B cell (primary cell): Measurements from ENCODE around the gene FBXO30. TPM values are rescaled to one million over a fixed set of nuclear protein-coding genes. Genes with fewer than 3 reads are reported as not detected.

Experiments
- ATAC-seq: fragments of 200-7000 bp; cut with Tn5 transposase; one replicate; pipeline ENCODE4 v1.10.0; 2021; ENCODE audit warnings: low read depth, mild to moderate bottlenecking, moderate number of reproducible peaks, moderate library complexity
- CTCF ChIA-PET: fragments of 350-600 bp; sonication (Branson Sonifier 250); formaldehyde crosslinking; loops from one replicate; lab custom pipeline; 2021; ENCODE audit warnings: antibody characterized with exemption, inconsistent platforms; lab: Charles Lee
- POLR2A ChIA-PET: fragments of 350-600 bp; sonication (Branson Sonifier 250); formaldehyde crosslinking; loops from one replicate; lab custom pipeline; 2021; ENCODE audit warnings: antibody characterized with exemption; lab: Charles Lee
- DNase-seq: peaks from one replicate; pipeline ENCODE4 v3.0.0; 2013
- H2AFZ ChIP-seq: 2 replicates; pipeline ENCODE4 v1.6.1; 2012; ENCODE audit warnings: mild to moderate bottlenecking, low read depth, low read length; ENCODE audit not compliant: insufficient read depth, poor library complexity, severe bottlenecking
- H3K27ac ChIP-seq, 2 donors: 1 replicate in 1 of 2; 2 replicates in 1 of 2; pipeline ENCODE4 v1.5.1; 2012 to 2013; ENCODE audit warnings: low read length in 2 of 2, mild to moderate bottlenecking in 2 of 2, moderate library complexity in 1 of 2
- H3K27me3 ChIP-seq, 4 experiments: fragments of 200-600 bp in 1 of 4; sonication (generic) in 1 of 4; replicated peaks in 1 of 4; 1 replicate in 2 of 4; 2 replicates in 2 of 4; pipeline versions ENCODE4 v1.6.1 to v1.7.0; 2013 to 2016; ENCODE audit warnings: low read length in 3 of 4, mild to moderate bottlenecking in 2 of 4, mixed read lengths in 1 of 4, moderate library complexity in 1 of 4; ENCODE audit not compliant: insufficient read depth in 4 of 4, control insufficient read depth in 3 of 4; ENCODE audit errors: control extremely low read depth in 1 of 4
- H3K36me3 ChIP-seq, 2 experiments: replicated peaks in 1 of 2; 1 replicate in 1 of 2; 2 replicates in 1 of 2; pipeline versions ENCODE4 v1.6.1 to v1.7.1; 2013; ENCODE audit warnings: low read length in 1 of 2; ENCODE audit not compliant: insufficient read depth in 2 of 2, control insufficient read depth in 1 of 2; ENCODE audit errors: control extremely low read depth in 1 of 2, extremely low read depth in 1 of 2
- H3K4me1 ChIP-seq, 2 donors: fragments of 200-600 bp in 1 of 2; sonication (generic) in 1 of 2; 1 replicate in 1 of 2; 2 replicates in 1 of 2; pipeline versions ENCODE4 v1.5.1 to v1.6.1; 2013 to 2017; ENCODE audit warnings: low read length in 2 of 2; ENCODE audit not compliant: control insufficient read depth in 2 of 2, insufficient read depth in 2 of 2
- H3K4me2 ChIP-seq: replicated peaks from 2 replicates; pipeline ENCODE3; 2012; ENCODE audit warnings: mild to moderate bottlenecking, low read depth, low read length; ENCODE audit not compliant: poor library complexity, severe bottlenecking
- H3K4me3 ChIP-seq, 5 experiments: fragments of 200-600 bp in 1 of 5; sonication (generic) in 1 of 5; 1 replicate in 3 of 5; 2 replicates in 2 of 5; pipeline versions ENCODE4 v1.5.1 to v1.7.0; 2011 to 2016; ENCODE audit warnings: low read length in 4 of 5, mild to moderate bottlenecking in 4 of 5, low read depth in 2 of 5, control low read depth in 1 of 5, moderate library complexity in 1 of 5; ENCODE audit not compliant: insufficient read depth in 1 of 5; ENCODE audit errors: control extremely low read depth in 1 of 5, extremely low read depth in 1 of 5
- H3K79me2 ChIP-seq: fragments of 200-600 bp; sonication (generic); one replicate; pipeline ENCODE4 v1.6.0; 2016; ENCODE audit warnings: low read length; ENCODE audit not compliant: control insufficient read depth, insufficient read depth
- H3K9ac ChIP-seq: fragments of 200-600 bp; sonication (generic); 2 replicates; pipeline ENCODE4 v1.6.1; 2017; ENCODE audit warnings: mild to moderate bottlenecking, low read length, moderate library complexity
- H3K9me3 ChIP-seq, 3 donors: one replicate each; pipeline versions ENCODE4 v1.6.1 to v1.7.1; 2013; ENCODE audit warnings: low read length in 2 of 3; ENCODE audit not compliant: control insufficient read depth in 2 of 3, insufficient read depth in 1 of 3; ENCODE audit errors: control extremely low read depth in 1 of 3
- H4K20me1 ChIP-seq: 2 replicates; pipeline ENCODE4 v1.6.0; 2012; ENCODE audit warnings: mild to moderate bottlenecking, low read length; ENCODE audit not compliant: insufficient read depth, control insufficient read depth, poor library complexity, severe bottlenecking
- H3K27ac Mint-ChIP-seq: one replicate; pipeline ENCODE4 v1.8.0; 2021; ENCODE audit warnings: mixed read lengths
- H3K27me3 Mint-ChIP-seq: one replicate; pipeline ENCODE4 v1.8.0; 2021; ENCODE audit warnings: mixed read lengths
- H3K4me1 Mint-ChIP-seq: one replicate; pipeline ENCODE4 v1.8.0; 2021; ENCODE audit warnings: mixed read lengths
- H3K4me3 Mint-ChIP-seq: one replicate; pipeline ENCODE4 v1.8.0; 2021; ENCODE audit warnings: mixed read lengths
- H3K9me3 Mint-ChIP-seq: one replicate; pipeline ENCODE4 v1.8.0; 2022; ENCODE audit warnings: mixed read lengths; ENCODE audit not compliant: insufficient read depth
- EZH2 ChIP-seq: IDR thresholded peaks from 2 replicates; pipeline ENCODE4 v1.6.1; 2012; ENCODE audit warnings: borderline replicate concordance, low read depth, mild to moderate bottlenecking, moderate library complexity, low read length; ENCODE audit not compliant: insufficient read depth, poor library complexity, severe bottlenecking
- WGBS: methylation state at CpG from one replicate; pipeline ENCODE4 v1.1.5; 2013; ENCODE audit warnings: missing lambda C conversion rate; ENCODE audit not compliant: insufficient coverage; 5-methylcytosine and 5-hydroxymethylcytosine counted together
- intact Hi-C: fragments of 100-400 bp; cut with micrococcal nuclease; formaldehyde crosslinking; loops from one replicate; pipeline ENCODE4 v1.10.0; 2022
- polyA plus RNA-seq: library from polyadenylated mRNA; depleted of rRNA; stranded (reverse); fragments of >200 nt; gene quantifications from 2 replicates; pipeline ENCODE4 v1.2.3, GENCODE V29; 2012
- total RNA-seq, 2 donors: library from RNA; stranded (reverse); fragments of 120-200 nt in 1 of 2; gene quantifications; 1 replicate in 1 of 2; 2 replicates in 1 of 2; pipeline versions ENCODE4 v1.2.3 to v1.2.4, GENCODE V29; 2013 to 2022
- TF ChIP-seq, protein P1 (sequence below): fragments of 200-600 bp; IDR thresholded peaks from one replicate; pipeline ENCODE4 v1.8.0; 2022; ENCODE audit warnings: antibody characterized with exemption, mild to moderate bottlenecking

FBXO30 gene
- total and polyA plus RNA-seq, 2 donors (not counting 1 experiment from before 2014, with no cell fraction given) = 0.85 to 9.7 TPM

- Histone ChIP-seq H3K79me2 (no peaks in the 10 kb centered on the region), H3K4me3 (no peak overlapping the region), H3K4me2 (no peak overlapping the region), H3K27me3 (no peaks in the 10 kb centered on the region), H3K4me1 (no peaks in the 10 kb centered on the region), H3K27ac (no peak overlapping the region), H3K9ac (no peak overlapping the region), H3K36me3 (no peaks in the 10 kb centered on the region), H3K9me3 (no peaks in the 10 kb centered on the region), H4K20me1 (no peaks in the 10 kb centered on the region), H2AFZ (no peak overlapping the region)
- H3K27me3 Mint-ChIP-seq = peaks cover 5% of the 10 kb centered on the region
- ChIA-PET POLR2A (no interaction called here), CTCF (no interaction called here)
- no CpG with 5 or more reads among the region's 1 CpG for WGBS
- intact Hi-C loops = no loop called here
- H3K4me3 Mint-ChIP-seq = no peak overlapping the region
- H3K27ac Mint-ChIP-seq = no peak overlapping the region
- DNase-seq (no peak), ATAC-seq (no peak)
- H3K4me1 Mint-ChIP-seq = no peaks in the 10 kb centered on the region
- TF ChIP-seq, protein P1, sequence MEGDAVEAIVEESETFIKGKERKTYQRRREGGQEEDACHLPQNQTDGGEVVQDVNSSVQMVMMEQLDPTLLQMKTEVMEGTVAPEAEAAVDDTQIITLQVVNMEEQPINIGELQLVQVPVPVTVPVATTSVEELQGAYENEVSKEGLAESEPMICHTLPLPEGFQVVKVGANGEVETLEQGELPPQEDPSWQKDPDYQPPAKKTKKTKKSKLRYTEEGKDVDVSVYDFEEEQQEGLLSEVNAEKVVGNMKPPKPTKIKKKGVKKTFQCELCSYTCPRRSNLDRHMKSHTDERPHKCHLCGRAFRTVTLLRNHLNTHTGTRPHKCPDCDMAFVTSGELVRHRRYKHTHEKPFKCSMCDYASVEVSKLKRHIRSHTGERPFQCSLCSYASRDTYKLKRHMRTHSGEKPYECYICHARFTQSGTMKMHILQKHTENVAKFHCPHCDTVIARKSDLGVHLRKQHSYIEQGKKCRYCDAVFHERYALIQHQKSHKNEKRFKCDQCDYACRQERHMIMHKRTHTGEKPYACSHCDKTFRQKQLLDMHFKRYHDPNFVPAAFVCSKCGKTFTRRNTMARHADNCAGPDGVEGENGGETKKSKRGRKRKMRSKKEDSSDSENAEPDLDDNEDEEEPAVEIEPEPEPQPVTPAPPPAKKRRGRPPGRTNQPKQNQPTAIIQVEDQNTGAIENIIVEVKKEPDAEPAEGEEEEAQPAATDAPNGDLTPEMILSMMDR = no peak
- no peak for TF ChIP-seq EZH2
- no peaks in the 10 kb centered on the region for H3K9me3 Mint-ChIP-seq
These were observed 65.0 kb downstream of the FBXO30 start for GRCh38 chr6:145749632-145750031.

DNA sequence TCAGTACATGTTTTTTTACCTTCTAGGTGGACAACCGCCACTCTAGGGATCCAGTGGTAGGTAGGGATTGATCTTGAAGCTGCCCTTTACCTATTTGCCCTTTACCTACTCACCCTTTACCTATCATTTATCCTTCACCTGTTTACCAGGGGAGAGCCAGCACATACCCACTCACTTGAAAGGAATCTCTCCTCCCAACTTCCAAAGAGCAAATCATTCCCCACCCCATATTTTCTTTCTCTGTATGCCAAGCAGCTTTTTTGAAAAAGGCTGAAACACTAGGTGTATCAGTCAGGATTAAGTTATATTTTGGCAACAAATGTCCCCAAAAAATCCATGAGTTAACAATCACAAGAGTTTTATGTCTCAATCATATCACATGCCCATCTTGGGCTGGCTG lies 68.7 kb downstream of the FBXO30 start:
- CTCF ChIA-PET = no interaction called here
- Histone ChIP-seq H3K36me3 (no peaks in the 10 kb centered on the region), H3K4me2 (no peak overlapping the region), H3K27ac (no peak overlapping the region), H3K27me3 (no peaks in the 10 kb centered on the region), H2AFZ (no peak overlapping the region), H3K4me1 (no peaks in the 10 kb centered on the region), H3K79me2 (no peaks in the 10 kb centered on the region), H3K4me3 (no peak overlapping the region), H3K9me3 (no peaks in the 10 kb centered on the region), H3K9ac (no peak overlapping the region), H4K20me1 (no peaks in the 10 kb centered on the region)
- POLR2A ChIA-PET = no interaction called here
- TF ChIP-seq EZH2 = no peak
- Mint-ChIP-seq H3K27ac (no peak overlapping the region), H3K27me3 (peaks cover 5% of the 10 kb centered on the region), H3K9me3 (no peaks in the 10 kb centered on the region), H3K4me1 (no peaks in the 10 kb centered on the region), H3K4me3 (no peak overlapping the region)
- DNase-seq (no peak), ATAC-seq (no peak)
- no CpG with 5 or more reads among the region's 1 CpG for WGBS
- intact Hi-C loops = no loop called here
